Mammary epithelial cell (primary cell): ENCODE results near the gene GNAT1.

Experiments used
- EZH2 ChIP-seq: IDR thresholded peaks from 2 replicates; pipeline ENCODE4 v1.6.1; 2012; ENCODE audit warnings: low read length, inconsistent platforms, borderline replicate concordance
- TF ChIP-seq, protein P1 (sequence below), 2 donors: IDR thresholded peaks in 1 of 2; conservative IDR thresholded peaks in 1 of 2; 2 replicates each; pipeline ENCODE4 v1.5.1; 2011 to 2012; ENCODE audit warnings: inconsistent platforms in 2 of 2, low read length in 2 of 2, mild to moderate bottlenecking in 2 of 2, control low read depth in 1 of 2, low read depth in 1 of 2; ENCODE audit not compliant: insufficient read depth in 1 of 2; ENCODE audit errors: extremely low read depth in 1 of 2

DNA sequence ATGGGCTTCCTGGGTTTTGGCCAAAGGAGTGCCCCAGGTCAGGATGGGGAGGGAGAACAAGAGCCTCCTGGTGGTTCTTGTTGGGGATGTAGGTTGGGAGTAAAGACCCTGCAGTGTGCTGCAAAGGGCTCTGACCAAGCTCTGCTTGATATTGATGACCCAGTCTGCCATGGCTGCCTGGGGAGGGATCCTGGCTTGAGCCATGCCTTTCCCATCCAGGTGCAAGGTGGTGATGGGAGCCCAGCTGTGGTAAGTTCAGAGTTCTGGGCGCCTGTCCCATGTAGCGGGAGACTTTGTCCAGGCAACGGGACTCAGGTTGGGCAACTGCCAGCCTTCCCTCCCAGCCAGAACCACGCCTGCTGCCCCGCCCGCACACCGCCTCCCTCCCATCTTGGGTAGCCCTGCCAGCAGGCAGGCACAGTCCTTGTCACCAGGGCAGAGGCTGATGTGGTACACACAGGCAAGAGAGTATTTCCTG lies 47.2 kb downstream of the GNAT1 start:
- TF ChIP-seq, protein P1, sequence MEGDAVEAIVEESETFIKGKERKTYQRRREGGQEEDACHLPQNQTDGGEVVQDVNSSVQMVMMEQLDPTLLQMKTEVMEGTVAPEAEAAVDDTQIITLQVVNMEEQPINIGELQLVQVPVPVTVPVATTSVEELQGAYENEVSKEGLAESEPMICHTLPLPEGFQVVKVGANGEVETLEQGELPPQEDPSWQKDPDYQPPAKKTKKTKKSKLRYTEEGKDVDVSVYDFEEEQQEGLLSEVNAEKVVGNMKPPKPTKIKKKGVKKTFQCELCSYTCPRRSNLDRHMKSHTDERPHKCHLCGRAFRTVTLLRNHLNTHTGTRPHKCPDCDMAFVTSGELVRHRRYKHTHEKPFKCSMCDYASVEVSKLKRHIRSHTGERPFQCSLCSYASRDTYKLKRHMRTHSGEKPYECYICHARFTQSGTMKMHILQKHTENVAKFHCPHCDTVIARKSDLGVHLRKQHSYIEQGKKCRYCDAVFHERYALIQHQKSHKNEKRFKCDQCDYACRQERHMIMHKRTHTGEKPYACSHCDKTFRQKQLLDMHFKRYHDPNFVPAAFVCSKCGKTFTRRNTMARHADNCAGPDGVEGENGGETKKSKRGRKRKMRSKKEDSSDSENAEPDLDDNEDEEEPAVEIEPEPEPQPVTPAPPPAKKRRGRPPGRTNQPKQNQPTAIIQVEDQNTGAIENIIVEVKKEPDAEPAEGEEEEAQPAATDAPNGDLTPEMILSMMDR (conservative IDR thresholded peaks at IDR 0.05 in 1 of 2, IDR thresholded peaks at IDR 0.05 in 1 of 2; ENCODE audit: extremely low read depth in 1 of 2, insufficient read depth in 1 of 2, low read depth in 1 of 2, low read length in 2 of 2): peak in 1 of 2 donors; percentile 16
- TF ChIP-seq EZH2: no peak
